MM.1S (cell line): ENCODE data around the gene CAPS.

Source experiments
- DNase-seq: peaks from one replicate; pipeline ENCODE4 v3.0.0-alpha.2; 2015
- H2AFZ ChIP-seq: fragments of 300-600 bp; sonication (generic); 2 replicates; pipeline ENCODE4 v1.6.0; 2016; ENCODE audit warnings: antibody characterized with exemption, low read length
- H3F3A ChIP-seq: fragments of 300-600 bp; sonication (generic); 2 replicates; pipeline ENCODE4 v1.6.1; 2016; ENCODE audit warnings: mild to moderate bottlenecking, antibody characterized with exemption, low read length, moderate library complexity, mixed read lengths; ENCODE audit not compliant: insufficient read depth
- H3K27ac ChIP-seq: fragments of 300-600 bp; sonication (generic); 2 replicates; pipeline ENCODE4 v1.5.1; 2016; ENCODE audit warnings: mild to moderate bottlenecking, low read length
- H3K27me3 ChIP-seq: fragments of 300-600 bp; sonication (generic); replicated peaks from 2 replicates; pipeline ENCODE4 v1.6.0; 2016; ENCODE audit warnings: low read length; ENCODE audit not compliant: insufficient read depth
- H3K36me3 ChIP-seq: fragments of 300-600 bp; sonication (generic); replicated peaks from 2 replicates; pipeline ENCODE4 v1.6.1; 2016; ENCODE audit warnings: mild to moderate bottlenecking, low read length, mixed read lengths; ENCODE audit not compliant: insufficient read depth
- H3K4me1 ChIP-seq: fragments of 300-600 bp; sonication (generic); 2 replicates; pipeline ENCODE4 v1.6.1; 2016; ENCODE audit warnings: low read length, mixed read lengths
- H3K4me2 ChIP-seq: fragments of 300-600 bp; sonication (generic); 2 replicates; pipeline ENCODE4 v1.6.0; 2016; ENCODE audit warnings: low read depth, low read length
- H3K4me3 ChIP-seq: fragments of 300-600 bp; sonication (generic); 2 replicates; pipeline ENCODE4 v1.5.1; 2016; ENCODE audit warnings: low read length, mixed read lengths
- H3K79me2 ChIP-seq: fragments of 300-600 bp; sonication (generic); 2 replicates; pipeline ENCODE4 v1.6.1; 2016; ENCODE audit warnings: mixed run types, low read length, mixed read lengths
- H3K9ac ChIP-seq: fragments of 300-600 bp; sonication (generic); 2 replicates; pipeline ENCODE4 v1.6.1; 2016; ENCODE audit warnings: low read length, mixed read lengths
- H3K9me2 ChIP-seq: fragments of 300-600 bp; sonication (generic); replicated peaks from 2 replicates; pipeline ENCODE4 v1.6.1; 2016; ENCODE audit warnings: mild to moderate bottlenecking, low read length, mixed read lengths; ENCODE audit not compliant: insufficient read depth
- H3K9me3 ChIP-seq: fragments of 300-600 bp; sonication (generic); replicated peaks from 2 replicates; pipeline ENCODE4 v1.6.1; 2016; ENCODE audit warnings: mild to moderate bottlenecking, low read length, mixed read lengths; ENCODE audit not compliant: insufficient read depth
- H4K20me1 ChIP-seq: fragments of 300-600 bp; sonication (generic); 2 replicates; pipeline ENCODE4 v1.6.1; 2016; ENCODE audit warnings: mild to moderate bottlenecking, low read length, moderate library complexity, mixed read lengths; ENCODE audit not compliant: insufficient read depth
- EZH2 ChIP-seq: fragments of 300-600 bp; sonication (generic); optimal IDR thresholded peaks from 2 replicates; pipeline ENCODE3; 2017; ENCODE audit warnings: low read depth, mild to moderate bottlenecking, antibody characterized with exemption, low read length, mixed read lengths
- EZH2phosphoT487 ChIP-seq: fragments of 300-600 bp; sonication (generic); IDR thresholded peaks from 2 replicates; pipeline ENCODE4 v1.6.1; 2018; ENCODE audit warnings: antibody characterized with exemption, low read length
- TF ChIP-seq, protein P1 (sequence below): fragments of 300-600 bp; sonication (generic); IDR thresholded peaks from 2 replicates; pipeline ENCODE4 v1.5.1; 2016; ENCODE audit warnings: antibody characterized with exemption, low read length, mixed read lengths

CAPS gene

DNA sequence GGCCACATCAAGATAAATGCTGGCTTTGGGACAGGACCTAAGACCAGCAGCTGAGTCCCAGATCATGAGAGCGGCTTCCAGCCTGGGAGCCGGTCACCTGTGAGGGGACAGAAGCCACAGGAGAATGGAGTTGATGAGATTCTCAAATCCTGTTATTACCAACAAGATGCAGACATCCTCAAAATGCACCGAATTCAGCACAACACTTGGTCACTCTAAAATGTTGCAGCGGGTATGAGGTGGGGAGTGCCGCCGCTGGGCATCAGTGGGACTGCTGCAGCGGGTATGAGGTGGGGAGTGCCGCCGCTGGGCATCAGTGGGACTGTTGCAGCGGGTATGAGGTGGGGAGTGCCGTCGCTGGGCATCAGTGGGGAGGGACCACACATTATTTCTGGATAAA, 42.7 kb downstream of the CAPS start:
- Histone ChIP-seq H3K9ac (no peak overlapping the region), H3K79me2 (peaks cover 100% of the 10 kb centered on the region), H3K4me2 (no peak overlapping the region), H2AFZ (no peak overlapping the region), H3K36me3 (0 out of 2 replicates have a peak, but pooled peaks cover 4% of the 10 kb centered on the region), H4K20me1 (peaks cover 40% of the 10 kb centered on the region), H3K27me3 (no peaks in the 10 kb centered on the region), H3K4me1 (peaks cover 23% of the 10 kb centered on the region), H3K27ac (no peak overlapping the region), H3K9me2 (no peaks in the 10 kb centered on the region), H3K9me3 (no peaks in the 10 kb centered on the region), H3K4me3 (no peak overlapping the region), H3F3A (no peaks in the 10 kb centered on the region)
- no peak for TF ChIP-seq EZH2phosphoT487
- TF ChIP-seq EZH2 = no peak
- TF ChIP-seq, protein P1, sequence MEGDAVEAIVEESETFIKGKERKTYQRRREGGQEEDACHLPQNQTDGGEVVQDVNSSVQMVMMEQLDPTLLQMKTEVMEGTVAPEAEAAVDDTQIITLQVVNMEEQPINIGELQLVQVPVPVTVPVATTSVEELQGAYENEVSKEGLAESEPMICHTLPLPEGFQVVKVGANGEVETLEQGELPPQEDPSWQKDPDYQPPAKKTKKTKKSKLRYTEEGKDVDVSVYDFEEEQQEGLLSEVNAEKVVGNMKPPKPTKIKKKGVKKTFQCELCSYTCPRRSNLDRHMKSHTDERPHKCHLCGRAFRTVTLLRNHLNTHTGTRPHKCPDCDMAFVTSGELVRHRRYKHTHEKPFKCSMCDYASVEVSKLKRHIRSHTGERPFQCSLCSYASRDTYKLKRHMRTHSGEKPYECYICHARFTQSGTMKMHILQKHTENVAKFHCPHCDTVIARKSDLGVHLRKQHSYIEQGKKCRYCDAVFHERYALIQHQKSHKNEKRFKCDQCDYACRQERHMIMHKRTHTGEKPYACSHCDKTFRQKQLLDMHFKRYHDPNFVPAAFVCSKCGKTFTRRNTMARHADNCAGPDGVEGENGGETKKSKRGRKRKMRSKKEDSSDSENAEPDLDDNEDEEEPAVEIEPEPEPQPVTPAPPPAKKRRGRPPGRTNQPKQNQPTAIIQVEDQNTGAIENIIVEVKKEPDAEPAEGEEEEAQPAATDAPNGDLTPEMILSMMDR = no peak
- no peak for DNase-seq

DNA sequence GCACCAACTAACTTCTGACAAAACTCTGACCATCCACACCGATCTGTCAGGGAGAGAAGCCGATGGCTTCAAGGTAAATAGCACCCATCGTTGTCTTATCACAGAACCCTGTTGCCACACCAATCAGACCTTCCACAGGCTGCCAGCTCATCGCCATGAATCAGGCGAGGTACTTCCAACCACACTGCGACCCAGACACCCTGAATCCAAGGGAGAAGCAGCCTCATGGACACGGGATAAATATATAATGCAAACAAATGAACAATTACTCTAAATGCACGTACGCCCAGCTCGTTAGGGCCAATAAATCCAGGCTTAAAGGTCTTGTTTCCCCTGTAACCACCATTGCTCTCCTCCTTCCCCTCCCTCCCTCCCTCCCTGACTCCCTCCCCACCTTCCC, 43.1 kb downstream of the CAPS start:
- no peak for DNase-seq
- TF ChIP-seq EZH2 = no peak
- TF ChIP-seq EZH2phosphoT487 = no peak
- TF ChIP-seq, protein P1 = no peak
- Histone ChIP-seq H3K4me2 (no peak overlapping the region), H3K36me3 (0 out of 2 replicates have a peak, but pooled peaks cover 4% of the 10 kb centered on the region), H3K27me3 (no peaks in the 10 kb centered on the region), H3K79me2 (peaks cover 100% of the 10 kb centered on the region), H4K20me1 (peaks cover 44% of the 10 kb centered on the region), H3K4me1 (peaks cover 18% of the 10 kb centered on the region), H3K9me2 (no peaks in the 10 kb centered on the region), H2AFZ (no peak overlapping the region), H3K9ac (no peak overlapping the region), H3F3A (no peaks in the 10 kb centered on the region), H3K27ac (no peak overlapping the region), H3K4me3 (no peak overlapping the region), H3K9me3 (no peaks in the 10 kb centered on the region)

DNA sequence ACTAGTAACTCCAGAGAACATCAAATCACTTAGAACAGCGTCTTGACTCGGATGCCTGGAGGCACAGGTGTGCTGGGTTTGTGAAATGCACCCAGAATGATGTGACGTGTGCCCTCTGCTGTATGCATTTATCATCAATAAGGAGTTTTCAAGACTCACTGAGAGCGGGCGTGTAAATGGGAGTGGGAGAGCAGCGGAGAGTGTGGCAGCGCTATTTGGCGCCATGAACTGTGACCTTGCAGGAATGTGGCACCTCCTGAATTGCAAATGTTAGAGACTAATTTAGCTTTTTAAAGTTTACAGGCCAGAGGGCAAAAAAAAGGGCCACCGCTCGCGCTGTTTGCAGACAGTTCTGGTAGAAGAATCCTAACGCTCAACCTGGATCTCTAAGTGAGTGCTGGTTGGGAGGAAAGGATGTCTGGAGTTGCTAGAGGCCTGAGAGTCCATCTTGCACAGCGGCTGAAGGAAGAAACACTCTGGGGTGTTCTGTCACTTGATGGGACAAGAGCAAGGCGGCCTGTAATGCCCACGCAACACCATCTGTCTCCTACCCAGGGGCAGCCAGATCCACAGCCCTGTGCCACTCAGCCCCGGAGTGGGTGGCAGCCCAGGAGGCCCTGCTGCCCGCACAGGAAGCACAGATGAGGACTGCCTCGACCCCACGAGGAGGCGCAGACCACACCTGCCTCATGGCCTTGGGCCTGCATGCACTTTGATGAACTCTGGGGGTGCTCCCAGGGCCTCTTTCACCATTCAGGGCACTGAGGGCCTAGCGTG, 44.2 kb downstream of the CAPS start:
- no peaks in the 10 kb centered on the region for H3K9me3 ChIP-seq
- H3K27me3 ChIP-seq = no peaks in the 10 kb centered on the region
- no peaks in the 10 kb centered on the region for H3K9me2 ChIP-seq
- H3K9ac ChIP-seq = no peak overlapping the region
- H3K4me3 ChIP-seq = no peak overlapping the region
- peaks cover 100% of the 10 kb centered on the region for H3K79me2 ChIP-seq
- H3F3A ChIP-seq = no peaks in the 10 kb centered on the region
- no peak for DNase-seq
- H3K36me3 ChIP-seq = 0 out of 2 replicates have a peak, but pooled peaks cover 4% of the 10 kb centered on the region
- TF ChIP-seq, protein P1 = no peak
- TF ChIP-seq EZH2phosphoT487 = no peak
- no peak for TF ChIP-seq EZH2
- no peak overlapping the region for H3K4me2 ChIP-seq
- H3K4me1 ChIP-seq = peaks cover 8% of the 10 kb centered on the region
- H2AFZ ChIP-seq = no peak overlapping the region
- H3K27ac ChIP-seq = no peak overlapping the region
- peaks cover 55% of the 10 kb centered on the region for H4K20me1 ChIP-seq
